GM18868 (cell line): ENCODE measurements around the gene SIKE1.
A peak's percentile ranks its signal among the peaks of the same experiment; 100 is the strongest.
"Not testable (repeated sequence)": the region's sequence is repeated elsewhere in the genome, so short reads cannot be mapped to it uniquely, and the experiment has no call there.

Experiments used
- ATAC-seq: cut with Tn5 transposase; IDR thresholded peaks from one replicate; pipeline ENCODE4 v1.9.1; 2021; ENCODE audit warnings: mild to moderate bottlenecking, moderate library complexity; ENCODE audit not compliant: unreplicated experiment

Gene SIKE1

GRCh38 chr1:114780344-114781226 is at the start of gene SIKE1:
TSS of gene SIKE1 (minus strand) at chr1:114780685. CDS start at chr1:114780607, 78 bp downstream.
- ATAC-seq, result peak; percentile 100

DNA sequence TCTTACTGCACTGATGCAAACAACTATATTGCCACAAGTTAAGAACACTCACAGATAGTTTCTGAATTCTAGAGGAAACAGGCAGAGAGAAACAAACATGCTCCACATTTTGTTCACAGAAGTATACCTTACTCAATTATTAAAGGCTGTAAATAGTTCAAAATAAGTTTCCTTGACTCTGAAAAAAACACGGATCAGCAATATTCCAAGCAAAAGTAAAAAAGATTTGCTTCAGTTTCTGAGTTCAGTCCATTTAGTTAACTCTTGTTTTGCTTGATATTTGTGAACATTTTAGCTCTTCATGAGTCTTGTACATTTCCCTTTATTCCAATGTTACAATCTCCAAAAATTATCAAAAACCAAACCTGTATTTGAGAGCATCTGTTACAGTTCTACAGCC is 49.6 kb upstream of the SIKE1 start:
- not testable (repeated sequence) for ATAC-seq

DNA sequence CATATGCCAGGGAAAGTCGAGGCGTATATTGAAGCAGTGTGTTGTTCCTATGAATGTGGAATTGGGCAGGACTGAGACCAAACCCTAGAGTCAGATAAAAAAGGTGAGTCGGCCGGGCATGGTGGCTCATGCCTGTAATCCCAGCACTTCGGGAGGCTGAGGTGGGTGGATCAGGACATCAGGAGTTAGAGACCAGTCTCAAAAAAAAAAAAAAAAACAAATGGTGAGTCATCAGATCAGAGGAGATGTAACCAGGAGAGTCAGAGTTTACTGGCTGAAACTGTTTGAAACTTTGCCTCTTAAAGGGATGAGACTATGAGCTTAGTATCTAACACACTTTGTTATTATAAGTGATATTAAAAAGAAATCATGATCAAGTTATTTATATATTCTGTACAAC is 47.8 kb upstream of the SIKE1 start:
- no peak for ATAC-seq

- no peak for ATAC-seq
Observed at GRCh38 chr1:114821978-114822377, 41.5 kb upstream of the SIKE1 start.

- no peak for ATAC-seq
Observed at GRCh38 chr1:114820392-114820791, 39.9 kb upstream of the SIKE1 start.

DNA sequence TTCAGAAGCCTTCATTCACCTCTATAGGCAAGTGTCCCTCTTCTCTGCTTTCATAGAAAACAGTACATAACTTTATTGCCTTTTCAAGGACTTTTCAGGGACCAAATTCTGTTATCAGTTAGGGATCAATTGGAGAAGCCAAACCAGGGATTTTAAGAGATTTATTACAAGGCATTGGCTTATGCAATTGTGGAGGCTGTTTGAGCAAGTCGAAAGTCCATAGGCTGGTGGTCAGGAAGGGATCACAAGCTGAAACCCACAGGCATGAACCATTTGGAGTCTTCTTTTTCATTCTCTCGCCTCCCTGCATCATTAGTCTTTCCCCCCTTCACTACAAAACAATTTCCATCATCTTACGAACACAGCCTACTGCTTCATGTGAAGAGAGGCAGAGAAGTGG is 39.4 kb upstream of the SIKE1 start:
- no peak for ATAC-seq

- ATAC-seq, result not testable (repeated sequence)
Observed at GRCh38 chr1:114804449-114804848, 24.0 kb upstream of the SIKE1 start.

- peak; percentile 59 for ATAC-seq
Observed at GRCh38 chr1:114803001-114803400, 22.5 kb upstream of the SIKE1 start.

GRCh38 chr1:114794038-114794437 is 13.6 kb upstream of the SIKE1 start:
- no peak for ATAC-seq

DNA sequence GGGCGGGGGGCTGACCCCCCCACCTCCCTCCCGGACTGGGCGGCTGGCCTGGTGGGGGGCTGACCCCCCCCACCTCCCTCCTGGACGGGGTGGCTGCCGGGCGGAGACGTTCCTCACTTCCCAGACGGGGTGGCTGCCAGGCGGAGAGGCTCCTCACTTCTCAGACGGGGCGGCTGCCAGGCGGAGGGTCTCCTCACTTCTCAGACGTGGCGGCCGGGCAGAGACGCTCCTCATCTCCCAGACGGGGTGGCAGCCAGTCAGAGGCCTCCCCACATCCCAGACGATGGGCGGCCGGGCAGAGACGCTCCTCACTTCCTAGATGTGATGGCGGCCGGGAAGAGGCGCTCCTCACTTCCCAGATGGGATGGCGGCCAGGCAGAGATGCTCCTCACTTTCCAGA is 10.1 kb upstream of the SIKE1 start:
- ATAC-seq, result not testable (repeated sequence)

DNA sequence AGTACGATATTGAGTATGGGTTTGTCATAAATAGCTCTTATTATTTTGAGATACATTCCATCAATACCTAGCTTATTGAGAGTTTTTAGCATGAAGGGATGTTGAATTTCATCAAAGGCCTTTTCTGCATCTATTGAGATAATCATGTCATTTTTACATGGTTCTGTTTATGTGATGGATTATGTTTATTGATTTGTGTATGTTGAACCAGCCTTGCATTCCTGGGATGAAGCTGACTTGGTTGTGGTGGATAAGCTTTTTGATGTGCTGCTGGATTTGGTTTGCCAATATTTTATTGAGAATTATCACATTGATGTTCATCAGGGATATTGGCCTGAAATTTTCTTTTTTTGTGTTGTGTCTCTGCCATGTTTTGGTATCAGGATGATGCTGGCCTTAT is 6.0 kb upstream of the SIKE1 start:
- not testable (repeated sequence) for ATAC-seq

DNA sequence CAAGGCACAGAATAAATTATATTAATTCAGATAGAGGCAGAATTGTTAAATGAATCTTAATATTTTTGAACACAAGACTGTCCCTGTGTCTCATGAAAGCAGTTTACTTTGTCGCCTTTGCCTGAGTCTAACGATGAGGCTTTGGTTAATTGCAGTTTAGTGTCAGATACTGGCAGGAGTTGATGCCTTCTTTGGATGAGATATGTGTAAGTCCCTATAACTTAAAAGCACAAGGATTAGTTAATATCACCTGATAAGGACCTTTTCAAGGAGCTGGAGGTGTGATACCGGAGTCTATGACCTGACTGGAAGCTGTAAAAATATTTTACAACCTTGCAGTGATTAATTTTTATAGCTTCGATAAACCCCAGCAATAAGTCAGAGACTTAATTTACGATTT is 2.0 kb upstream of the SIKE1 start:
- no peak for ATAC-seq

- no peak for ATAC-seq
Observed at GRCh38 chr1:114779722-114780121, 763 bp downstream of the SIKE1 start.

GRCh38 chr1:114776726-114777125 is 3.8 kb downstream of the SIKE1 start:
- not testable (repeated sequence) for ATAC-seq

DNA sequence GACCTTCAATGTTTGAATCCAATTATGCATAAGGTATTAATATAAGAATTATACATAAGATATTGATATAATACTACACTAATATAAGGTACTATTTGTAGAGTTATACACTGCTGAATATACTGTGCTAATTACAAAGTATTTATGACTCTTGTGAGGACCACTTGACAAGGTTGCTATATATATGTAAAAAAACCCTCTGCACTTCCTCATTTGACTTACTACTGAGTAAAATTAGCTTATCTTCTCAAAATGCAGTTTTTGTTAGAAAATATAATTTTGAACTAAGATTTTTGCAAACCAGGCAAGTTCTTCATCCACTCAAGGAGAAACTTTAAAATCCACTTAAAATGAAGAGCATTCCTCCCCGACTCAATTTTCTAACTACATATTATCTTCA is 8.5 kb downstream of the SIKE1 start:
- no peak for ATAC-seq

GRCh38 chr1:114770989-114771388 is 9.5 kb downstream of the SIKE1 start:
- no peak for ATAC-seq

GRCh38 chr1:114764689-114765088 is 15.8 kb downstream of the SIKE1 start:
- no peak for ATAC-seq

DNA sequence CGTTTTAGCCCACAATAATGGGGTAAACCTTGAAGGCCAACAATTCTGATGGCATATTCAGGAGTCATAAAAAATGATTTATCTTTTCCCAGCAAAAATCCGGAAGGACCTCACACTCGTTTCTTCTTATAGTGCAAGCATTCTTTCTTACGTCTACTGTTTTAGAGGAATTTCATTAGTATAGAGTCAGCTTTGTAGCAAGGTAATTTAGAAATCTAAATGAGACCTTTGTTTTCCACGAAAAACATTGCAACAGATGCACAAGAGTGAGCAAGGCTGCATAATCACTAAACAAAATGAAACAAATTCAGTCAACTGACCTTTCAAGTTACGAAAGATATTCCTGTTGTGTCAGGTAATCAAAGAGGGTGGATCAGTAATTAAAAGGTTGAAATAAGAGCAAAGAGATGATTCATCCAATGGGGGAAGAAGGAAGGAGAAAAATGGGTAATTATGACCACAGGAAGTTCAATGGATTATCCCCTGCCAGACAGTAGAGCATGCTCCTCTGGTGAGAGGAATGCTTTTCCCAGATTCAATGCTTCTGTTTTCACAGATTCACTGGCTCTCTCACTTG is 22.1 kb downstream of the SIKE1 start:
- ATAC-seq, result no peak

GRCh38 chr1:114757455-114758255 is 22.8 kb downstream of the SIKE1 start, which contains the start of gene CSDE1:
TSS of gene CSDE1 (minus strand) at chr1:114757984. CDS start at chr1:114739890, 18,094 bp downstream.
- ATAC-seq, result peak; percentile 83

DNA sequence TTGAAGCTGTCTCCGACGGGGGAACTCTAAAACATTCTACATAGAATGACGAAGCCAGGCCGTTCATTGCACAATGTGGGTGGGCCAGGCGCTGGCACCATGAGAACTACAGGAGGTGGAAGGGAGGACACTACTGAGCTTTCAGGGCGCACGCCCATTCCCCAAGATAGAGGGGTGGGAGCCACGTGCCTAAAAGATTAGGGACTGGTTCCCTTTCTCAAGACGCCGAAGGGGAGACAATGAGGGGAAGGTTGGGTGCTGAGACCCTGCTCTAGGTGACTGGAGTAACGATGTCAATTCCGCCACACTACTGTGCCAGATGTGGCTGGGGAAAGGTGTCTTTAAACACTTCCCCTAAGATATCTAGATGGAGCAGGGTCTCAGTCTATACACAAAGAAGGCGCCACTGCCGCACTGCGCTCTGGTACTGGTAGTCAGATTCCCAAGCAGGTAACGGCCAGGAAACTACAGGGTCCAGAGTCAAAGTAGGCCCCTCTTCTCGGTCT is 23.5 kb downstream of the SIKE1 start:
- no peak for ATAC-seq
